GM23338 (cell line): Measurements from ENCODE around the gene NRROS. TPM values are rescaled to one million over a fixed set of nuclear protein-coding genes. Genes with fewer than 3 reads are reported as not detected.

Source experiments
- ATAC-seq: fragments of 200-7000 bp; cut with Tn5 transposase; 3 replicates; pipeline ENCODE4 v1.9.1; 2020
- DNase-seq: peaks from one replicate; pipeline ENCODE4 v3.0.0-alpha.2; 2015; ENCODE audit warnings: low spot score
- H2AFZ ChIP-seq: fragments of 200-600 bp; sonication (generic); 2 replicates; pipeline ENCODE4 v1.8.0; 2016; ENCODE audit warnings: antibody characterized with exemption, mild to moderate bottlenecking, moderate library complexity
- H3F3A ChIP-seq: fragments of 200-600 bp; sonication (generic); replicated peaks from 2 replicates; pipeline ENCODE4 v1.8.0; 2017; ENCODE audit warnings: antibody characterized with exemption, mixed run types, low read depth
- H3K27ac ChIP-seq: fragments of 200-600 bp; sonication (generic); 2 replicates; pipeline ENCODE4 v1.6.1; 2016; ENCODE audit warnings: low read depth
- H3K27me3 ChIP-seq: fragments of 200-600 bp; sonication (generic); 2 replicates; pipeline ENCODE4 v1.8.0; 2016; ENCODE audit warnings: mild to moderate bottlenecking, mixed run types, moderate library complexity; ENCODE audit not compliant: insufficient read depth
- H3K36me3 ChIP-seq: fragments of 200-600 bp; sonication (generic); 2 replicates; pipeline ENCODE4 v1.8.0; 2016; ENCODE audit warnings: mild to moderate bottlenecking; ENCODE audit not compliant: insufficient read depth
- H3K4me1 ChIP-seq: fragments of 200-600 bp; sonication (generic); 2 replicates; pipeline ENCODE4 v1.8.0; 2016; ENCODE audit warnings: mild to moderate bottlenecking, moderate library complexity; ENCODE audit not compliant: insufficient read depth
- H3K4me2 ChIP-seq: fragments of 200-600 bp; sonication (generic); 2 replicates; pipeline ENCODE4 v1.7.1; 2017; ENCODE audit warnings: mixed run types
- H3K4me3 ChIP-seq: fragments of 200-600 bp; sonication (generic); 2 replicates; pipeline ENCODE4 v1.6.1; 2016; ENCODE audit warnings: mixed run types
- H3K79me2 ChIP-seq: fragments of 200-600 bp; sonication (generic); replicated peaks from 2 replicates; pipeline ENCODE4 v1.8.0; 2017; ENCODE audit warnings: mild to moderate bottlenecking; ENCODE audit not compliant: insufficient read depth
- H3K9me2 ChIP-seq: fragments of 200-600 bp; sonication (generic); 2 replicates; pipeline ENCODE4 v1.8.0; 2017; ENCODE audit not compliant: insufficient read depth
- H4K20me1 ChIP-seq: fragments of 200-600 bp; sonication (generic); replicated peaks from 2 replicates; pipeline ENCODE4 v1.8.0; 2017; ENCODE audit warnings: mild to moderate bottlenecking; ENCODE audit not compliant: insufficient read depth
- H3K27ac Mint-ChIP-seq: 2 replicates; pipeline ENCODE4 v1.8.0; 2020; ENCODE audit warnings: inconsistent platforms, mild to moderate bottlenecking, moderate library complexity, mixed read lengths
- H3K27me3 Mint-ChIP-seq: 3 replicates; pipeline ENCODE4 v1.8.0; 2022; ENCODE audit warnings: low read depth, mild to moderate bottlenecking, moderate library complexity, mixed read lengths, inconsistent platforms; ENCODE audit not compliant: insufficient read depth, poor library complexity
- H3K36me3 Mint-ChIP-seq: 3 replicates; pipeline ENCODE4 v1.8.0; 2021; ENCODE audit warnings: low read depth, mild to moderate bottlenecking, inconsistent platforms, moderate library complexity, mixed read lengths
- H3K4me1 Mint-ChIP-seq: 3 replicates; pipeline ENCODE4 v1.8.0; 2020; ENCODE audit warnings: mild to moderate bottlenecking, inconsistent platforms, mixed read lengths
- H3K4me3 Mint-ChIP-seq: 3 replicates; pipeline ENCODE4 v1.8.0; 2021; ENCODE audit warnings: moderate library complexity, mild to moderate bottlenecking, inconsistent platforms, mixed read lengths
- H3K9me3 Mint-ChIP-seq: 3 replicates; pipeline ENCODE4 v1.8.0; 2020; ENCODE audit warnings: moderate library complexity, mild to moderate bottlenecking, inconsistent platforms, mixed read lengths
- CREB1 ChIP-seq: fragments of 250-450 bp; sonication (Bioruptor Pico); IDR thresholded peaks from 2 replicates; pipeline ENCODE4 v1.5.0; 2020; ENCODE audit warnings: low read depth, mild to moderate bottlenecking, moderate library complexity
- EZH2 ChIP-seq: fragments of 200-600 bp; sonication (generic); IDR thresholded peaks from one replicate; pipeline ENCODE4 v1.8.0; 2017; ENCODE audit warnings: antibody characterized with exemption, mild to moderate bottlenecking, low read depth; ENCODE audit not compliant: unreplicated experiment
- EZH2phosphoT487 ChIP-seq: fragments of 200-600 bp; sonication (generic); IDR thresholded peaks from one replicate; pipeline ENCODE4 v1.8.1; 2018; ENCODE audit warnings: antibody characterized with exemption; ENCODE audit not compliant: unreplicated experiment
- JUNB ChIP-seq: IDR thresholded peaks from one replicate; pipeline ENCODE4 v1.6.1; 2016; ENCODE audit warnings: antibody characterized with exemption; ENCODE audit not compliant: unreplicated experiment
- NANOG ChIP-seq: IDR thresholded peaks from 2 replicates; pipeline ENCODE4 v1.6.1; 2016; ENCODE audit warnings: antibody characterized with exemption, borderline replicate concordance
- POLR2AphosphoS5 ChIP-seq: IDR thresholded peaks from 2 replicates; pipeline ENCODE4 v1.6.1; 2016; ENCODE audit warnings: antibody characterized with exemption, low read depth
- STAT1 ChIP-seq: IDR thresholded peaks from one replicate; pipeline ENCODE4 v1.6.1; 2016; ENCODE audit warnings: antibody characterized with exemption; ENCODE audit not compliant: unreplicated experiment
- ZNF114 ChIP-seq: fragments of 250-450 bp; sonication (Bioruptor Pico); IDR thresholded peaks from 2 replicates; pipeline ENCODE4 v1.5.0; 2020; ENCODE audit warnings: mild to moderate bottlenecking, moderate library complexity
- ZNF331 ChIP-seq: fragments of 250-450 bp; sonication (Bioruptor Pico); IDR thresholded peaks from 2 replicates; pipeline ENCODE4 v1.5.0; 2020; ENCODE audit warnings: low read depth, mild to moderate bottlenecking, moderate library complexity
- polyA plus RNA-seq: library from polyadenylated mRNA; unstranded; fragments of >200 nt; fragmentation: Nextera tagmentation; extraction: Ambion mirVana; gene quantifications from 2 replicates; pipeline ENCODE4 v1.2.1, GENCODE V29; 2016
- total RNA-seq: library from RNA; depleted of rRNA; stranded (reverse); fragments of >200 nt; shearing (Covaris generic); gene quantifications from 2 replicates; pipeline ENCODE4 v1.2.3, GENCODE V29; 2014
- TF ChIP-seq, protein P1 (sequence below): IDR thresholded peaks from one replicate; pipeline ENCODE4 v1.6.1; 2018; ENCODE audit warnings: antibody characterized with exemption; ENCODE audit not compliant: unreplicated experiment
- TF ChIP-seq, protein P2 (sequence below): fragments of 250-450 bp; sonication (Bioruptor Pico); IDR thresholded peaks from 2 replicates; pipeline ENCODE4 v1.5.0; 2020; ENCODE audit warnings: mild to moderate bottlenecking, moderate library complexity
- TF ChIP-seq, protein P3 (sequence below), 2 experiments: fragments of 200-600 bp in 1 of 2; sonication (generic) in 1 of 2; conservative IDR thresholded peaks; 2 replicates each; pipeline versions ENCODE4 v1.5.1 to v1.6.1; 2016 to 2017; ENCODE audit warnings: antibody characterized with exemption in 2 of 2, low read depth in 2 of 2, mild to moderate bottlenecking in 2 of 2, moderate library complexity in 1 of 2
- TF ChIP-seq, protein P4 (sequence below): IDR thresholded peaks from 2 replicates; pipeline ENCODE4 v1.6.1; 2016; ENCODE audit warnings: antibody characterized with exemption

NRROS gene
- total and polyA plus RNA-seq, 2 experiments from 2014 or later, result 2.3 to 8.5 TPM

DNA sequence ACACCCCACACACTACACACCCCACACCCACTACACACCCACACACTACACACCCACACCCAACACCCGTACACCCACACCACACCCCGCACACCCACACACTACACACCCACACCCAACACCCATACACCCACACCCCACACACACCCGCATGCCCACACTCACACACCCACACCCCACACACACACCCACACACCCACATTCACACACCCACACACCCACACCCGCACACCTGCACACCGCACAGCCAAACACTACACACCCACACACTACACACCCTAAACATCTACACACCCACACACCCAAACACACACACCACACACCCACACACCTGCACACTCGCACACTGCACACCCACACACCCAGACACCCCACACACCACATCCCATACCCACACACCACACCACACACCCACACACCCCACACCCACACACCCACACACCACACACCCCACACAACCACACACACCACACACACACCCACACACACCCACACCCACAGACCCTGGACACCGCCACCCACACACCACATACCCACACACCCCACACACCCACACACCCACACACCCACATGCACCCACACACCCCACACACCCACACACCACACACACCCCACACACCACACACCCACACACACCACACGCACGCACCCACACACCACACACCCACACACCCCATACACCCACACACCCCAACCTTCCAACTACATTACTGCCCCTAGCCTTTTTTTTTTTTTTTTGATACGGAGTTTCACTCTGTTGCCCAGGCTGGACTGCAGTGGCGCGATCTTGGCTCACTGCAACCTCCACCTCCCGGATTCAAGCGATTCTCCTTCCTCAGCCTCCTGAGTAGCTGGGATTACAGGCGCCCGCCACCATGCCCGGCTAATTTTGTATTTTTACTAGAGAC, 55.7 kb downstream of the NRROS start:
- H3K4me1 ChIP-seq, result no peaks in the 10 kb centered on the region
- H3K9me2 ChIP-seq, result no peaks in the 10 kb centered on the region
- no peak for ATAC-seq
- H2AFZ ChIP-seq, result no peak overlapping the region
- H3K36me3 Mint-ChIP-seq, result no peaks in the 10 kb centered on the region
- H3K9me3 Mint-ChIP-seq, result no peaks in the 10 kb centered on the region
- no peak overlapping the region for H3K4me3 ChIP-seq
- H3K27me3 ChIP-seq, result no peaks in the 10 kb centered on the region
- no peak overlapping the region for H3K27ac ChIP-seq
- no peaks in the 10 kb centered on the region for H3K4me1 Mint-ChIP-seq
- no peak overlapping the region for H3K27ac Mint-ChIP-seq
- TF ChIP-seq, protein P1, sequence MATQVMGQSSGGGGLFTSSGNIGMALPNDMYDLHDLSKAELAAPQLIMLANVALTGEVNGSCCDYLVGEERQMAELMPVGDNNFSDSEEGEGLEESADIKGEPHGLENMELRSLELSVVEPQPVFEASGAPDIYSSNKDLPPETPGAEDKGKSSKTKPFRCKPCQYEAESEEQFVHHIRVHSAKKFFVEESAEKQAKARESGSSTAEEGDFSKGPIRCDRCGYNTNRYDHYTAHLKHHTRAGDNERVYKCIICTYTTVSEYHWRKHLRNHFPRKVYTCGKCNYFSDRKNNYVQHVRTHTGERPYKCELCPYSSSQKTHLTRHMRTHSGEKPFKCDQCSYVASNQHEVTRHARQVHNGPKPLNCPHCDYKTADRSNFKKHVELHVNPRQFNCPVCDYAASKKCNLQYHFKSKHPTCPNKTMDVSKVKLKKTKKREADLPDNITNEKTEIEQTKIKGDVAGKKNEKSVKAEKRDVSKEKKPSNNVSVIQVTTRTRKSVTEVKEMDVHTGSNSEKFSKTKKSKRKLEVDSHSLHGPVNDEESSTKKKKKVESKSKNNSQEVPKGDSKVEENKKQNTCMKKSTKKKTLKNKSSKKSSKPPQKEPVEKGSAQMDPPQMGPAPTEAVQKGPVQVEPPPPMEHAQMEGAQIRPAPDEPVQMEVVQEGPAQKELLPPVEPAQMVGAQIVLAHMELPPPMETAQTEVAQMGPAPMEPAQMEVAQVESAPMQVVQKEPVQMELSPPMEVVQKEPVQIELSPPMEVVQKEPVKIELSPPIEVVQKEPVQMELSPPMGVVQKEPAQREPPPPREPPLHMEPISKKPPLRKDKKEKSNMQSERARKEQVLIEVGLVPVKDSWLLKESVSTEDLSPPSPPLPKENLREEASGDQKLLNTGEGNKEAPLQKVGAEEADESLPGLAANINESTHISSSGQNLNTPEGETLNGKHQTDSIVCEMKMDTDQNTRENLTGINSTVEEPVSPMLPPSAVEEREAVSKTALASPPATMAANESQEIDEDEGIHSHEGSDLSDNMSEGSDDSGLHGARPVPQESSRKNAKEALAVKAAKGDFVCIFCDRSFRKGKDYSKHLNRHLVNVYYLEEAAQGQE, result no peak
- TF ChIP-seq NANOG, result no peak
- no peak for TF ChIP-seq ZNF331 (CRISPR knock-in tag)
- no peak for TF ChIP-seq EZH2
- TF ChIP-seq, protein P2, sequence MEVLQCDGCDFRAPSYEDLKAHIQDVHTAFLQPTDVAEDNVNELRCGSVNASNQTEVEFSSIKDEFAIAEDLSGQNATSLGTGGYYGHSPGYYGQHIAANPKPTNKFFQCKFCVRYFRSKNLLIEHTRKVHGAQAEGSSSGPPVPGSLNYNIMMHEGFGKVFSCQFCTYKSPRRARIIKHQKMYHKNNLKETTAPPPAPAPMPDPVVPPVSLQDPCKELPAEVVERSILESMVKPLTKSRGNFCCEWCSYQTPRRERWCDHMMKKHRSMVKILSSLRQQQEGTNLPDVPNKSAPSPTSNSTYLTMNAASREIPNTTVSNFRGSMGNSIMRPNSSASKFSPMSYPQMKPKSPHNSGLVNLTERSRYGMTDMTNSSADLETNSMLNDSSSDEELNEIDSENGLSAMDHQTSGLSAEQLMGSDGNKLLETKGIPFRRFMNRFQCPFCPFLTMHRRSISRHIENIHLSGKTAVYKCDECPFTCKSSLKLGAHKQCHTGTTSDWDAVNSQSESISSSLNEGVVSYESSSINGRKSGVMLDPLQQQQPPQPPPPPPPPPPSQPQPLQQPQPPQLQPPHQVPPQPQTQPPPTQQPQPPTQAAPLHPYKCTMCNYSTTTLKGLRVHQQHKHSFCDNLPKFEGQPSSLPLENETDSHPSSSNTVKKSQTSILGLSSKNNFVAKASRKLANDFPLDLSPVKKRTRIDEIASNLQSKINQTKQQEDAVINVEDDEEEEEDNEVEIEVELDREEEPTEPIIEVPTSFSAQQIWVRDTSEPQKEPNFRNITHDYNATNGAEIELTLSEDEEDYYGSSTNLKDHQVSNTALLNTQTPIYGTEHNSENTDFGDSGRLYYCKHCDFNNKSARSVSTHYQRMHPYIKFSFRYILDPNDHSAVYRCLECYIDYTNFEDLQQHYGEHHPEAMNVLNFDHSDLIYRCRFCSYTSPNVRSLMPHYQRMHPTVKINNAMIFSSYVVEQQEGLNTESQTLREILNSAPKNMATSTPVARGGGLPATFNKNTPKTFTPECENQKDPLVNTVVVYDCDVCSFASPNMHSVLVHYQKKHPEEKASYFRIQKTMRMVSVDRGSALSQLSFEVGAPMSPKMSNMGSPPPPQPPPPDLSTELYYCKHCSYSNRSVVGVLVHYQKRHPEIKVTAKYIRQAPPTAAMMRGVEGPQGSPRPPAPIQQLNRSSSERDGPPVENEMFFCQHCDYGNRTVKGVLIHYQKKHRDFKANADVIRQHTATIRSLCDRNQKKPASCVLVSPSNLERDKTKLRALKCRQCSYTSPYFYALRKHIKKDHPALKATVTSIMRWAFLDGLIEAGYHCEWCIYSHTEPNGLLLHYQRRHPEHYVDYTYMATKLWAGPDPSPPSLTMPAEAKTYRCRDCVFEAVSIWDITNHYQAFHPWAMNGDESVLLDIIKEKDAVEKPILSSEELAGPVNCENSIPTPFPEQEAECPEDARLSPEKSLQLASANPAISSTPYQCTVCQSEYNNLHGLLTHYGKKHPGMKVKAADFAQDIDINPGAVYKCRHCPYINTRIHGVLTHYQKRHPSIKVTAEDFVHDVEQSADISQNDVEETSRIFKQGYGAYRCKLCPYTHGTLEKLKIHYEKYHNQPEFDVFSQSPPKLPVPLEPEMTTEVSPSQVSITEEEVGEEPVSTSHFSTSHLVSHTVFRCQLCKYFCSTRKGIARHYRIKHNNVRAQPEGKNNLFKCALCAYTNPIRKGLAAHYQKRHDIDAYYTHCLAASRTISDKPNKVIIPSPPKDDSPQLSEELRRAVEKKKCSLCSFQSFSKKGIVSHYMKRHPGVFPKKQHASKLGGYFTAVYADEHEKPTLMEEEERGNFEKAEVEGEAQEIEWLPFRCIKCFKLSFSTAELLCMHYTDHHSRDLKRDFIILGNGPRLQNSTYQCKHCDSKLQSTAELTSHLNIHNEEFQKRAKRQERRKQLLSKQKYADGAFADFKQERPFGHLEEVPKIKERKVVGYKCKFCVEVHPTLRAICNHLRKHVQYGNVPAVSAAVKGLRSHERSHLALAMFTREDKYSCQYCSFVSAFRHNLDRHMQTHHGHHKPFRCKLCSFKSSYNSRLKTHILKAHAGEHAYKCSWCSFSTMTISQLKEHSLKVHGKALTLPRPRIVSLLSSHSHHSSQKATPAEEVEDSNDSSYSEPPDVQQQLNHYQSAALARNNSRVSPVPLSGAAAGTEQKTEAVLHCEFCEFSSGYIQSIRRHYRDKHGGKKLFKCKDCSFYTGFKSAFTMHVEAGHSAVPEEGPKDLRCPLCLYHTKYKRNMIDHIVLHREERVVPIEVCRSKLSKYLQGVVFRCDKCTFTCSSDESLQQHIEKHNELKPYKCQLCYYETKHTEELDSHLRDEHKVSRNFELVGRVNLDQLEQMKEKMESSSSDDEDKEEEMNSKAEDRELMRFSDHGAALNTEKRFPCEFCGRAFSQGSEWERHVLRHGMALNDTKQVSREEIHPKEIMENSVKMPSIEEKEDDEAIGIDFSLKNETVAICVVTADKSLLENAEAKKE (CRISPR knock-in tag), result no peak
- no peak for TF ChIP-seq JUNB
- TF ChIP-seq STAT1, result no peak
- TF ChIP-seq, protein P3, sequence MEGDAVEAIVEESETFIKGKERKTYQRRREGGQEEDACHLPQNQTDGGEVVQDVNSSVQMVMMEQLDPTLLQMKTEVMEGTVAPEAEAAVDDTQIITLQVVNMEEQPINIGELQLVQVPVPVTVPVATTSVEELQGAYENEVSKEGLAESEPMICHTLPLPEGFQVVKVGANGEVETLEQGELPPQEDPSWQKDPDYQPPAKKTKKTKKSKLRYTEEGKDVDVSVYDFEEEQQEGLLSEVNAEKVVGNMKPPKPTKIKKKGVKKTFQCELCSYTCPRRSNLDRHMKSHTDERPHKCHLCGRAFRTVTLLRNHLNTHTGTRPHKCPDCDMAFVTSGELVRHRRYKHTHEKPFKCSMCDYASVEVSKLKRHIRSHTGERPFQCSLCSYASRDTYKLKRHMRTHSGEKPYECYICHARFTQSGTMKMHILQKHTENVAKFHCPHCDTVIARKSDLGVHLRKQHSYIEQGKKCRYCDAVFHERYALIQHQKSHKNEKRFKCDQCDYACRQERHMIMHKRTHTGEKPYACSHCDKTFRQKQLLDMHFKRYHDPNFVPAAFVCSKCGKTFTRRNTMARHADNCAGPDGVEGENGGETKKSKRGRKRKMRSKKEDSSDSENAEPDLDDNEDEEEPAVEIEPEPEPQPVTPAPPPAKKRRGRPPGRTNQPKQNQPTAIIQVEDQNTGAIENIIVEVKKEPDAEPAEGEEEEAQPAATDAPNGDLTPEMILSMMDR (conservative IDR thresholded peaks at IDR 0.05; ENCODE audit: low read depth in 2 of 2), result no peak
- TF ChIP-seq, protein P4, sequence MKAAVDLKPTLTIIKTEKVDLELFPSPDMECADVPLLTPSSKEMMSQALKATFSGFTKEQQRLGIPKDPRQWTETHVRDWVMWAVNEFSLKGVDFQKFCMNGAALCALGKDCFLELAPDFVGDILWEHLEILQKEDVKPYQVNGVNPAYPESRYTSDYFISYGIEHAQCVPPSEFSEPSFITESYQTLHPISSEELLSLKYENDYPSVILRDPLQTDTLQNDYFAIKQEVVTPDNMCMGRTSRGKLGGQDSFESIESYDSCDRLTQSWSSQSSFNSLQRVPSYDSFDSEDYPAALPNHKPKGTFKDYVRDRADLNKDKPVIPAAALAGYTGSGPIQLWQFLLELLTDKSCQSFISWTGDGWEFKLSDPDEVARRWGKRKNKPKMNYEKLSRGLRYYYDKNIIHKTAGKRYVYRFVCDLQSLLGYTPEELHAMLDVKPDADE, result no peak
- no peak for TF ChIP-seq EZH2phosphoT487
- no peak for TF ChIP-seq CREB1 (CRISPR knock-in tag)
- no peak for TF ChIP-seq ZNF114
- TF ChIP-seq POLR2AphosphoS5, result no peak
- no peak for DNase-seq
- H3K79me2 ChIP-seq, result no peaks in the 10 kb centered on the region
- no peaks in the 10 kb centered on the region for H4K20me1 ChIP-seq
- H3F3A ChIP-seq, result peaks cover 6% of the 10 kb centered on the region; the same call in 1 of the 2 replicates
- H3K4me3 Mint-ChIP-seq, result no peak overlapping the region
- H3K36me3 ChIP-seq, result no peaks in the 10 kb centered on the region
- peaks cover 1% of the 10 kb centered on the region for H3K27me3 Mint-ChIP-seq
- H3K4me2 ChIP-seq, result no peak overlapping the region
